Mammary epithelial cell (primary cell): ENCODE results near the gene WFDC5.

Experiments
- EZH2 ChIP-seq: IDR thresholded peaks from 2 replicates; pipeline ENCODE4 v1.6.1; 2012; ENCODE audit warnings: low read length, inconsistent platforms, borderline replicate concordance
- TF ChIP-seq, protein P1 (sequence below), 2 donors: IDR thresholded peaks in 1 of 2; conservative IDR thresholded peaks in 1 of 2; 2 replicates each; pipeline ENCODE4 v1.5.1; 2011 to 2012; ENCODE audit warnings: inconsistent platforms in 2 of 2, low read length in 2 of 2, mild to moderate bottlenecking in 2 of 2, control low read depth in 1 of 2, low read depth in 1 of 2; ENCODE audit not compliant: insufficient read depth in 1 of 2; ENCODE audit errors: extremely low read depth in 1 of 2

DNA sequence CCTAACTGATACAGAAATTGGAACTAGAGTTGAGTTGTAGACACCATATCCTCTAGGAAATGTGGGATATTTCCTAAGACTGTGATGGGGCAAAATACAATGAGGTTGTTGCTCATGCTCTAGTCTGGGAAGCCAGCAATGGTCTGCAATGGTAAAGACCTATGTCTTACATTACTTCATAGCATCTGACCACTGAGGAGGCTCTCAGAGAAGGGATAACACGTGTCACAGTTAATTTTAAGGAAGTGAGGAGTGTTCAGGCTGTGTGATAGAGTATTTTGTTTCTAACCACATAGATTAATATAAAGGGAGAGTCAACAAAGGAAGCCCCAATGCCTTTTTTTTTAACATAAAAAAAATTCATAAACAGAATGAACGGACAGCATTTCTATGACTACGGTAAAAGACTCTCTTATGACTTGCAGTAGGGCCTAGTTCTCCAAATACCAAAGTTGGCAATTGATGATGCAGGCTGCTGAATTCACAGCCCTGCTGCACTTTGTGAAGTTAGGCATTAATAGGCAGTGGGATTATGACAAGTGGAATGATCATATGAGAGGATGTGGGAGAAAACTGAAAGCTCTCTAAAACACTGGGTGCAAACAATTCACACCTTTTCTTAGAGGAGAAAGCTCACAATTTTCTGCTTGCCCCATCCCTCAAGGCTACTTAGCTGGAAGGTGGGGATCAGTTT lies 27.7 kb downstream of the WFDC5 start:
- TF ChIP-seq, protein P1, sequence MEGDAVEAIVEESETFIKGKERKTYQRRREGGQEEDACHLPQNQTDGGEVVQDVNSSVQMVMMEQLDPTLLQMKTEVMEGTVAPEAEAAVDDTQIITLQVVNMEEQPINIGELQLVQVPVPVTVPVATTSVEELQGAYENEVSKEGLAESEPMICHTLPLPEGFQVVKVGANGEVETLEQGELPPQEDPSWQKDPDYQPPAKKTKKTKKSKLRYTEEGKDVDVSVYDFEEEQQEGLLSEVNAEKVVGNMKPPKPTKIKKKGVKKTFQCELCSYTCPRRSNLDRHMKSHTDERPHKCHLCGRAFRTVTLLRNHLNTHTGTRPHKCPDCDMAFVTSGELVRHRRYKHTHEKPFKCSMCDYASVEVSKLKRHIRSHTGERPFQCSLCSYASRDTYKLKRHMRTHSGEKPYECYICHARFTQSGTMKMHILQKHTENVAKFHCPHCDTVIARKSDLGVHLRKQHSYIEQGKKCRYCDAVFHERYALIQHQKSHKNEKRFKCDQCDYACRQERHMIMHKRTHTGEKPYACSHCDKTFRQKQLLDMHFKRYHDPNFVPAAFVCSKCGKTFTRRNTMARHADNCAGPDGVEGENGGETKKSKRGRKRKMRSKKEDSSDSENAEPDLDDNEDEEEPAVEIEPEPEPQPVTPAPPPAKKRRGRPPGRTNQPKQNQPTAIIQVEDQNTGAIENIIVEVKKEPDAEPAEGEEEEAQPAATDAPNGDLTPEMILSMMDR (conservative IDR thresholded peaks at IDR 0.05 in 1 of 2, IDR thresholded peaks at IDR 0.05 in 1 of 2; ENCODE audit: extremely low read depth in 1 of 2, insufficient read depth in 1 of 2, low read depth in 1 of 2, low read length in 2 of 2): no peak
- TF ChIP-seq EZH2: no peak
